ENCODE measurements around the gene RAB39B. TPM values are rescaled to one million over a fixed set of nuclear protein-coding genes. Genes with fewer than 3 reads are reported as not detected.

RAB39B gene, protein sequence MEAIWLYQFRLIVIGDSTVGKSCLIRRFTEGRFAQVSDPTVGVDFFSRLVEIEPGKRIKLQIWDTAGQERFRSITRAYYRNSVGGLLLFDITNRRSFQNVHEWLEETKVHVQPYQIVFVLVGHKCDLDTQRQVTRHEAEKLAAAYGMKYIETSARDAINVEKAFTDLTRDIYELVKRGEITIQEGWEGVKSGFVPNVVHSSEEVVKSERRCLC
- 0.59 and 1.7 TPM in 2 replicates for total RNA-seq

DNA sequence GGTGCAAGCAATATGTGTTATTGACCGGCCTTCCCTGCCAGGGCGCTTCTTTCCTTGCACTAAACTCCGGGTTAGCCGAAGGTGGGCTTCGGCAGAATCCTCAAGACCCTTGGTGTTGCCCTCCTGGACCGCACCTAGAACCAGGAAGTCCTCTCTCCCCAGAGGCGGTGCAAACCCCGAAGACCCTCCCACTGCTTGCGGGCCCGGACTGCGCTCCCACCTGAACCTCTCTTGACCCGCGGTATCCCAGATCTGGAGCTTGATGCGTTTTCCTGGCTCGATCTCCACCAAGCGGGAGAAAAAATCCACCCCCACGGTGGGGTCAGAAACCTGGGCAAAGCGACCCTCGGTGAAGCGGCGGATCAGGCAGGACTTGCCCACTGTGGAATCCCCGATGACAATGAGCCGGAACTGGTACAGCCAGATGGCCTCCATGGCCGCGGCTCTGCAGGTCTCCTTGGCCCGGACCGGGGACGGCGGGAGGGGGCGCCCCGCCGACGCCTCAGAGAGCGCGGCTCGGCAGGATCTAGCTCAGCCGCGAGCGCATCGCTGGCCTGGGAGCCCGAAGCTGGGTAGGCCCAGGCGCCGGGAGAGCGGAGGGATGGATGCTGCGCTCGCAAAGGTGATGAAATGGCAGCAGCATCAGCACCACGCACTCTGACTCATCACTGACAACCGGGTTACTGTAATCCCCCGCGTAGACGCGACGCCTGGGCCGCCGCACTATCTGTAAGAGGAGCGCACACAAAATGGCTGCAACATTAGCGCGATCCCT lies at the start of gene RAB39B:
Gene RAB39B (minus strand): TSS at position 638 of the 775 bp plus-strand sequence. CDS start 203 bp downstream, at position 435.

DNA sequence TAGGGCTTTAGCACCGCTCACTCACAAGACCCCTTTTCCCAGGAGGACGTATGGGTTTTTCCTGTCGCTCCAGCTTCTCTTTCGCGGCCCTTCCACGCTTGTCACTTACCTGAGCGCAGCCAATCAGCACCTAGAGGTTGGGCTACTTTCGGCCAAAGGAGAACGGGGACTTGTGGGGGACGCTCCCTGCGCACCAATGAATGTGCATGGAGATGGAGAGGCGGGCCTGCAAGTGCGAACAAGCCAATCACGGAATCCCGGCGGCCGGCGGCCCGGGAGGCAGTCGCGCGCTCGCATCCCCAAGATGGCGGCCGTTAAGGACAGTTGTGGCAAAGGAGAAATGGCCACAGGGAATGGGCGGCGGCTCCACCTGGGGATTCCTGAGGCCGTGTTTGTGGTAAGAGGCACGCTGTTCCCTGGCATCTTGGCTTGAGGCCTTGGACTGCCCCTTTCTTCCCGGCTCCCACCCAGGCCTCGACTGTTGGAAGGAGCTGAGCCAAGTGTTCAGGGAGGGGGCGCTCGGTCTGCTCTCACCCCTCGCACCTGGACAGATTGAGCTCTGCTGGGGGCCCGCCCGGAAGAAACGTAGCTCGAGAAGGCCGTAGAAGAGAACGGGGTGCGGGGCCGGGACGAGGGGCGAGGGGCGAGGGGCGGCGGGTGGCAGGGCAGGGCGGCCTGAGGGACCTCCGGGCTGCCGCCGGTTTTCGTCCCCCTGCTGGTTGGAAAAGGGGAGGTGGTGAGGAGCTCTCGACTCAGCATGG lies 47.9 kb downstream of the RAB39B start, which contains the start of gene VBP1:
Gene VBP1 (plus strand): TSS at position 282 of the 761 bp plus-strand sequence. CDS start 23 bp downstream, at position 305.

Other genes with a start within 250 kb of the RAB39B start
- 1.0 TPM in 2 replicates for gene F8, start 241.8 kb downstream of the RAB39B start, total RNA-seq
- gene FUNDC2, start 237.6 kb downstream of the RAB39B start, total RNA-seq, result 25.1 and 27.2 TPM in 2 replicates
- gene CMC4, start 193.4 kb downstream of the RAB39B start, total RNA-seq, result 12.6 and 16.6 TPM in 2 replicates
- gene MTCP1, start 193.4 kb downstream of the RAB39B start, total RNA-seq, result 0.59 and 1.5 TPM in 2 replicates
- gene BRCC3, start 193.0 kb downstream of the RAB39B start, total RNA-seq, result 7.4 and 8.0 TPM in 2 replicates
- 48.8 and 58.5 TPM in 2 replicates for gene VBP1, start 48.0 kb downstream of the RAB39B start, total RNA-seq
- 0.17 TPM in 1 of 2 replicates, not detected in the other for gene CLIC2, start 70.1 kb upstream of the RAB39B start, total RNA-seq
- gene F8A2, start 117.6 kb upstream of the RAB39B start, total RNA-seq, result not detected in 2 replicates
- 4.4 and 6.1 TPM in 2 replicates for gene F8A3, start 194.1 kb upstream of the RAB39B start, total RNA-seq

Data from bronchus fibroblast of lung (primary cell).